Mucosa of descending colon (tissue), 3 donors: ENCODE measurements around the gene TRAF3. TPM values are rescaled to one million over a fixed set of nuclear protein-coding genes. Genes with fewer than 3 reads are reported as not detected.
A peak's percentile ranks its signal among the peaks of the same experiment; 100 is the strongest.

Experiments
- ATAC-seq: fragments of 200-7000 bp; cut with Tn5 transposase; one replicate; pipeline ENCODE4 v1.9.1; 2020; ENCODE audit warnings: mild to moderate bottlenecking, moderate library complexity
- DNase-seq, 3 donors: peaks; one replicate each; pipeline ENCODE4 v3.0.0-alpha.2; 2020
- H3K36me3 ChIP-seq: fragments of 200-600 bp; one replicate; pipeline ENCODE4 v1.8.0; 2021; ENCODE audit warnings: low read depth, mild to moderate bottlenecking
- H3K4me1 ChIP-seq: fragments of 200-600 bp; one replicate; pipeline ENCODE4 v1.8.0; 2021; ENCODE audit warnings: low read depth, mild to moderate bottlenecking
- H3K4me3 ChIP-seq: fragments of 200-600 bp; one replicate; pipeline ENCODE4 v1.8.0; 2021; ENCODE audit warnings: mild to moderate bottlenecking
- H3K9me3 ChIP-seq: fragments of 200-600 bp; one replicate; pipeline ENCODE4 v1.8.0; 2021; ENCODE audit warnings: mild to moderate bottlenecking
- CTCF ChIP-seq: fragments of 200-600 bp; IDR thresholded peaks from one replicate; pipeline ENCODE4 v1.8.0; 2022; ENCODE audit warnings: antibody characterized with exemption, mild to moderate bottlenecking
- intact Hi-C, 2 donors: fragments of 100-400 bp; cut with DNase I in 1 of 2; cut with micrococcal nuclease in 1 of 2; formaldehyde crosslinking; loops; one replicate each; pipeline versions ENCODE4 v1.11.0 to v1.11.1; 2022; cut with DNase I, micrococcal nuclease
- total RNA-seq, 3 donors: library from RNA; stranded (reverse); fragmentation: NEBNext Ultra II Directional in 2 of 3; extraction: Animal tissue kit (Norgen Biotek cat#: 25700) in 2 of 3; gene quantifications; one replicate each; pipeline versions ENCODE4 v1.2.1 to v1.2.4, GENCODE V29; 2021 to 2023
- donor health status: DM: no; HTN: no; CAD: no; lungs with moderate emphysema.
- donor health status: DM: no; HTN: no; CAD: no.
- donor health status: DM: no; HTN: yes; CAD: no.

TRAF3 gene
- total RNA-seq, 3 donors from 2014 or later: 20.9 to 36.0 (median 21.3) TPM

GRCh38 chr14:102840115-102840514 lies 62.9 kb downstream of the TRAF3 start:
- Histone ChIP-seq H3K9me3 (no peaks in the 10 kb centered on the region), H3K36me3 (no peaks in the 10 kb centered on the region), H3K4me3 (no peak overlapping the region), H3K4me1 (no peaks in the 10 kb centered on the region)
- intact Hi-C loops: no loop called here
- no peak for TF ChIP-seq CTCF
- ATAC-seq (no peak), DNase-seq (no peak)

DNA sequence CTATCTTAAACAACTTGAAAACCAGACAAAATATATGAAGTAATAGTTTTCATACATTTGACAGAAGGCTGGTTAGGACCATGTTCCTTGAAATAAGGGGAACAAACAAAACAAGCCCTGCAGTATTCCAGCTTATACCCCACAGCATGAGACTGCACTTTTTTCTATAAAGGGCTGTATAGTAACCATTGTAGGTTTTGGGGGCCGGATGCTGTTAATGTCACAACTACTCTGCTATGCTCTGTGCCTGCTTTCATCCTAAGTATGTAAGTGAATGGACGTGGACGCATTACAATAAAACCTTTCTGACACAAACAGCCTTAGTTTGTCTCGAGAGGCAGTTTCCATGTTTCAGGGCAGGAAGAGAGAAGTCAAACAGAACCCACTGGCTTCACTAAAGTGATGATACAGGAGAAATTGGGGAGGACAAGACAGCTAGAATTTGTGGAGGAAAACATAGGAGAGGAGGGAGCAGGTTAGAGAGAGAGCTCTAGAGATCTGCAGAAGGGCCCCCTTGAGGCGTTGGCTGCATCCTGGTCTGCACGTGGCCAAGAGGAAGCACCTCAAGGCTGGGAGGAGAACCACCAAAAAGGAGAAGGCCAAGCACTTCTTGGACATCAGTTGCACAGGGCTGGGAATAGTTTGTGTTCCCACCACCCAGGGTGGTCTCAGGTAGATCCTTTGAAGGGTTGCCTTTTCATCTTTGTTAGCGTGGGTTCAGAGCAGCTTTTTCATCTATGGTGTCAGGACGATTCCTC lies 63.7 kb downstream of the TRAF3 start:
- no peak for TF ChIP-seq CTCF
- Histone ChIP-seq H3K4me1 (no peaks in the 10 kb centered on the region), H3K4me3 (no peak overlapping the region), H3K9me3 (no peaks in the 10 kb centered on the region), H3K36me3 (no peaks in the 10 kb centered on the region)
- intact Hi-C loops: no loop called here
- ATAC-seq: peak; percentile 13
- DNase-seq: no peak

GRCh38 chr14:102848830-102849525 lies 71.7 kb downstream of the TRAF3 start:
- ATAC-seq (peak; percentile 65), DNase-seq (peak in 2 of 3 donors; percentile 64 to 68)
- TF ChIP-seq CTCF: no peak
- H3K4me1 ChIP-seq: peaks cover 24% of the 10 kb centered on the region
- H3K9me3 ChIP-seq: no peaks in the 10 kb centered on the region
- H3K4me3 ChIP-seq: no peak overlapping the region
- intact Hi-C loops: no loop called here
- H3K36me3 ChIP-seq: no peaks in the 10 kb centered on the region

GRCh38 chr14:102849526-102850379 lies 72.5 kb downstream of the TRAF3 start:
- Histone ChIP-seq H3K4me3 (no peak overlapping the region), H3K4me1 (peaks cover 24% of the 10 kb centered on the region), H3K9me3 (no peaks in the 10 kb centered on the region), H3K36me3 (no peaks in the 10 kb centered on the region)
- peak in 2 of 3 donors; percentile 64 to 80 for DNase-seq
- peak; percentile 96 for ATAC-seq
- no peak for TF ChIP-seq CTCF
- intact Hi-C loops: no loop called here

DNA sequence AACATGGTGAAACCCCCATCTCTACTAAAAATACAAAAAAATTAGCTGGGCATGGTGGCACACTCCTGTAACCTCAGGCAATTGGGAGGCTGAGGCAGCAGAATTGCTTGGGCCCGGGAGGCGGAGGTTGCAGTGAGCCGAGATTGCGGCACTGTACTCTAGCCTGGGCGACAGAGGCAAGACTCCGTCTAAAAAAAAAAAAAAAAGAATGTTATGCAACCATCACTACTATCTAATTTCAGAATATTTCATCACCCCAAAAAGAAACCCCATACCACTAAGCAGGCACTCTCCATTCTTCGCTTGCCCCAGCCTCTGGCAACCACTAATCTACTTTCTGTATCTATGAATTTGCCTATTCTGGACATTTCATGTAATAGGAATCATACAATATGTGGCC lies 76.4 kb downstream of the TRAF3 start:
- no peak for DNase-seq
- no peaks in the 10 kb centered on the region for H3K36me3 ChIP-seq
- no peak for ATAC-seq
- no peak for TF ChIP-seq CTCF
- intact Hi-C loops: no loop called here
- peaks cover 20% of the 10 kb centered on the region for H3K4me1 ChIP-seq
- no peak overlapping the region for H3K4me3 ChIP-seq
- H3K9me3 ChIP-seq: no peaks in the 10 kb centered on the region
